Measurements from ENCODE around the gene A4GALT.

A4GALT gene

GRCh38 chr22:42649246-42650099 is 71.2 kb downstream of the A4GALT start, which contains the start of gene CYB5R3:
Gene CYB5R3 (minus strand): TSS chr22:42649392. CDS start chr22:42649315, 77 bp downstream.
- DNase-seq (ENCODE audit: low read depth) = peak; percentile 65

GRCh38 chr22:42648368-42649245 is 72.1 kb downstream of the A4GALT start:
- no peak for DNase-seq (ENCODE audit: low read depth)

GRCh38 chr22:42648017-42648367 is 72.7 kb downstream of the A4GALT start:
- DNase-seq (ENCODE audit: low read depth) = no peak

GRCh38 chr22:42646569-42647525 is 73.8 kb downstream of the A4GALT start:
- DNase-seq (ENCODE audit: low read depth) = no peak

- DNase-seq (ENCODE audit: low read depth) = no peak
Measured at GRCh38 chr22:42645938-42646568, 74.6 kb downstream of the A4GALT start.

- no peak for DNase-seq (ENCODE audit: low read depth)
Measured at GRCh38 chr22:42645341-42645937, 75.2 kb downstream of the A4GALT start.

- DNase-seq (ENCODE audit: low read depth) = no peak
Measured at GRCh38 chr22:42644422-42645340, 76.0 kb downstream of the A4GALT start.

- DNase-seq (ENCODE audit: low read depth) = no peak
Measured at GRCh38 chr22:42643634-42644421, 76.8 kb downstream of the A4GALT start.

GRCh38 chr22:42642806-42643633 is 77.7 kb downstream of the A4GALT start:
- DNase-seq (ENCODE audit: low read depth) = no peak

All from T-helper 22 cell (primary cell).